ENCODE results near the gene NDC80. TPM values are rescaled to one million over a fixed set of nuclear protein-coding genes. Genes with fewer than 3 reads are reported as not detected.

NDC80 gene
- total RNA-seq, 1 experiment from 2014 or later = 43.0 TPM

DNA sequence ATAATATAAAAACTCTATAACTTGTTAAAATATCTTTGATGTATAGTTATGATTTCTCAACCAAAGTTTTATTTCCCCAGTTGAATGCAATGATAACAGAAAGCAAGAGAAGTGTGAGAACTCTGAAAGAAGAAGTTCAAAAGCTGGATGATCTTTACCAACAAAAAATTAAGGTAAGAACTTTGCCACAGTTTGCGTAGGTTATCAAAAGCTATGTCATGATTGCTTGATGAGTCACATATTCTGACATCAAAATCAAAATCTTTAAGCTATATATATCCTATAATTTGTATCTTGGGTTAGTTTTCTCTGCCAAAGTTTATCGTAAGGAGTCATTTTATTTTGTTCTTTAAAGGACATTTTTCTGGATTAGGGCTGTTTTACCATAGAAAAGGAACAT is 35.0 kb downstream of the NDC80 start (continued):
- TF ChIP-seq USF2 (CRISPR knock-in tag; IDR thresholded peaks at IDR 0.05) (no peak), NFATC4 (CRISPR knock-in tag; IDR thresholded peaks at IDR 0.05) (no peak), SP1 (CRISPR knock-in tag; conservative IDR thresholded peaks at IDR 0.05) (no peak)

DNA sequence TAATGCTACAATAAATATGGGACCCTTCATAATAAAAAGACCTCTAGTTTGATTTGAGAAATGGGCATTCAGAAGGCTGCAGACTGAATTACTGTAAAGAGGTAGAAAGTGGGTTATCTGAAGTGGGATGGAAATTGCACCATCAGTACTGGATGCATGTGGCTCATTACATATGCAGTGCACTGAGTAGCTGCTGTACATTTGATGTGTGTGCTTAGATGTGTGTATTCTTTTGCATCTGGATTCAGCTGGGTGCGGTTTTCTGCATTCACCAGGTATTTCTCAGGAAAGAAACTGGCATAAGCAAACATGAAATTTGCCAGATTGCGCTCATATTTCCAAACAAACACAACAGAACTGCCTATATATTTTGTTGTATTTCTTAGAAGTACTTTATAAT is 38.2 kb downstream of the NDC80 start:
- Mint-ChIP-seq H3K4me3 (no peak overlapping the region), H3K36me3 (peaks cover 53% of the 10 kb centered on the region), H3K27me3 (ENCODE audit: low read depth) (no peaks in the 10 kb centered on the region), H3K9me3 (no peaks in the 10 kb centered on the region), H3K4me1 (no peaks in the 10 kb centered on the region), H3K27ac (no peak overlapping the region)
- ChIA-PET POLR2A (no interaction called here), CTCF (no interaction called here)
- ATAC-seq (no peak), DNase-seq (ENCODE audit: low spot score) (no peak)
- TF ChIP-seq KAT7 (CRISPR knock-in tag; IDR thresholded peaks at IDR 0.05; ENCODE audit: borderline replicate concordance) (no peak), HMGA2 (CRISPR knock-in tag; IDR thresholded peaks at IDR 0.05) (no peak), CDX4 (CRISPR knock-in tag; IDR thresholded peaks at IDR 0.05; ENCODE audit: borderline replicate concordance) (no peak), GABPB1 (CRISPR knock-in tag; IDR thresholded peaks at IDR 0.05) (no peak), ZNF121 (CRISPR knock-in tag; IDR thresholded peaks at IDR 0.05) (no peak), GTF2I (CRISPR knock-in tag; conservative IDR thresholded peaks at IDR 0.05) (no peak), FOXJ3 (CRISPR knock-in tag; IDR thresholded peaks at IDR 0.05; ENCODE audit: borderline replicate concordance) (no peak), ZNF396 (CRISPR knock-in tag; IDR thresholded peaks at IDR 0.05; ENCODE audit: borderline replicate concordance) (no peak), CBFB (CRISPR knock-in tag; IDR thresholded peaks at IDR 0.05; ENCODE audit: low read depth) (no peak), ZNF138 (CRISPR knock-in tag; conservative IDR thresholded peaks at IDR 0.05) (no peak), SMAD4 (CRISPR knock-in tag; IDR thresholded peaks at IDR 0.05) (no peak), CREM (CRISPR knock-in tag; IDR thresholded peaks at IDR 0.05) (no peak)
- TF ChIP-seq, protein P1, sequence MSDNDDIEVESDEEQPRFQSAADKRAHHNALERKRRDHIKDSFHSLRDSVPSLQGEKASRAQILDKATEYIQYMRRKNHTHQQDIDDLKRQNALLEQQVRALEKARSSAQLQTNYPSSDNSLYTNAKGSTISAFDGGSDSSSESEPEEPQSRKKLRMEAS (CRISPR knock-in tag; IDR thresholded peaks at IDR 0.05) = no peak
- TF ChIP-seq, protein P2, sequence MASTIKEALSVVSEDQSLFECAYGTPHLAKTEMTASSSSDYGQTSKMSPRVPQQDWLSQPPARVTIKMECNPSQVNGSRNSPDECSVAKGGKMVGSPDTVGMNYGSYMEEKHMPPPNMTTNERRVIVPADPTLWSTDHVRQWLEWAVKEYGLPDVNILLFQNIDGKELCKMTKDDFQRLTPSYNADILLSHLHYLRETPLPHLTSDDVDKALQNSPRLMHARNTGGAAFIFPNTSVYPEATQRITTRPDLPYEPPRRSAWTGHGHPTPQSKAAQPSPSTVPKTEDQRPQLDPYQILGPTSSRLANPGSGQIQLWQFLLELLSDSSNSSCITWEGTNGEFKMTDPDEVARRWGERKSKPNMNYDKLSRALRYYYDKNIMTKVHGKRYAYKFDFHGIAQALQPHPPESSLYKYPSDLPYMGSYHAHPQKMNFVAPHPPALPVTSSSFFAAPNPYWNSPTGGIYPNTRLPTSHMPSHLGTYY (CRISPR knock-in tag; IDR thresholded peaks at IDR 0.05) = no peak
- TF ChIP-seq, protein P3, sequence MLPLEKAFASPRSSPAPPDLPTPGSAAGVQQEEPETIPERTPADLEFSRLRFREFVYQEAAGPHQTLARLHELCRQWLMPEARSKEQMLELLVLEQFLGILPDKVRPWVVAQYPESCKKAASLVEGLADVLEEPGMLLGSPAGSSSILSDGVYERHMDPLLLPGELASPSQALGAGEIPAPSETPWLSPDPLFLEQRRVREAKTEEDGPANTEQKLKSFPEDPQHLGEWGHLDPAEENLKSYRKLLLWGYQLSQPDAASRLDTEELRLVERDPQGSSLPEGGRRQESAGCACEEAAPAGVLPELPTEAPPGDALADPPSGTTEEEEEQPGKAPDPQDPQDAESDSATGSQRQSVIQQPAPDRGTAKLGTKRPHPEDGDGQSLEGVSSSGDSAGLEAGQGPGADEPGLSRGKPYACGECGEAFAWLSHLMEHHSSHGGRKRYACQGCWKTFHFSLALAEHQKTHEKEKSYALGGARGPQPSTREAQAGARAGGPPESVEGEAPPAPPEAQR (CRISPR knock-in tag; IDR thresholded peaks at IDR 0.05) = no peak
- TF ChIP-seq, protein P4, sequence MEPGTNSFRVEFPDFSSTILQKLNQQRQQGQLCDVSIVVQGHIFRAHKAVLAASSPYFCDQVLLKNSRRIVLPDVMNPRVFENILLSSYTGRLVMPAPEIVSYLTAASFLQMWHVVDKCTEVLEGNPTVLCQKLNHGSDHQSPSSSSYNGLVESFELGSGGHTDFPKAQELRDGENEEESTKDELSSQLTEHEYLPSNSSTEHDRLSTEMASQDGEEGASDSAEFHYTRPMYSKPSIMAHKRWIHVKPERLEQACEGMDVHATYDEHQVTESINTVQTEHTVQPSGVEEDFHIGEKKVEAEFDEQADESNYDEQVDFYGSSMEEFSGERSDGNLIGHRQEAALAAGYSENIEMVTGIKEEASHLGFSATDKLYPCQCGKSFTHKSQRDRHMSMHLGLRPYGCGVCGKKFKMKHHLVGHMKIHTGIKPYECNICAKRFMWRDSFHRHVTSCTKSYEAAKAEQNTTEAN (CRISPR knock-in tag; IDR thresholded peaks at IDR 0.05) = no peak
- TF ChIP-seq, protein P5, sequence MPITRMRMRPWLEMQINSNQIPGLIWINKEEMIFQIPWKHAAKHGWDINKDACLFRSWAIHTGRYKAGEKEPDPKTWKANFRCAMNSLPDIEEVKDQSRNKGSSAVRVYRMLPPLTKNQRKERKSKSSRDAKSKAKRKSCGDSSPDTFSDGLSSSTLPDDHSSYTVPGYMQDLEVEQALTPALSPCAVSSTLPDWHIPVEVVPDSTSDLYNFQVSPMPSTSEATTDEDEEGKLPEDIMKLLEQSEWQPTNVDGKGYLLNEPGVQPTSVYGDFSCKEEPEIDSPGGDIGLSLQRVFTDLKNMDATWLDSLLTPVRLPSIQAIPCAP (CRISPR knock-in tag; IDR thresholded peaks at IDR 0.05) = no peak

All from WTC11 (cell line).